HCT116 (cell line): ENCODE measurements around the gene AUTS2. TPM values are rescaled to one million over a fixed set of nuclear protein-coding genes. Genes with fewer than 3 reads are reported as not detected.

Experiments used
- ATAC-seq: fragments of 200-7000 bp; cut with Tn5 transposase; 2 replicates; pipeline ENCODE4 v1.9.1; 2020; ENCODE audit warnings: mild to moderate bottlenecking, moderate library complexity
- BruUV-seq: library from RNA; stranded (reverse); fragments of 400-500 nt; replicated peaks from 2 replicates; lab custom pipeline; 2021; lab: Mats Ljungman, UMichigan
- CTCF ChIA-PET: fragments of 300-600 bp; sonication (Branson Sonifier 250); formaldehyde crosslinking; loops from one replicate; lab custom pipeline; 2021; ENCODE audit warnings: antibody characterized with exemption; lab: Charles Lee
- POLR2A ChIA-PET: fragments of 300-600, 350-600 bp; sonication (Branson Sonifier 250); formaldehyde crosslinking; loops from one replicate; lab custom pipeline; 2021; ENCODE audit warnings: antibody characterized with exemption; lab: Charles Lee
- RAD21 ChIA-PET, 2 experiments: fragments of 300-600 bp; sonication (Branson Sonifier 250); formaldehyde crosslinking; loops; one replicate each; lab custom pipeline; 2023; ENCODE audit warnings: low total read pairs in 2 of 2; ENCODE audit not compliant: uncharacterized antibody in 2 of 2, unreplicated experiment in 2 of 2, low non-redundant PET in 1 of 2; lab: Charles Lee
- DNase-seq: peaks from one replicate; pipeline ENCODE4 v3.0.0-alpha.2; 2010; ENCODE audit warnings: low read depth, low spot score
- H2AFZ ChIP-seq: fragments of 200-600 bp; shearing (Covaris generic), sonication (generic); 2 replicates; pipeline ENCODE4 v1.6.1; 2017; ENCODE audit warnings: low read depth, mixed run types, mixed read lengths, antibody characterized with exemption, low read length; ENCODE audit not compliant: poor library complexity, severe bottlenecking
- H3K27ac ChIP-seq: 2 replicates; pipeline ENCODE4 v1.5.1; 2012; ENCODE audit warnings: low read depth, low read length
- H3K27me3 ChIP-seq: fragments of 200-600 bp; sonication (generic); 2 replicates; pipeline ENCODE4 v1.6.1; 2016; ENCODE audit warnings: mixed run types, low read length, mixed read lengths; ENCODE audit not compliant: insufficient read depth
- H3K36me3 ChIP-seq, 2 experiments: fragments of 200-500 bp in 1 of 2; fragments of 200-600 bp in 1 of 2; sonication (Bioruptor generic) in 1 of 2; sonication (generic) in 1 of 2; 2 replicates each; pipeline versions ENCODE4 v1.5.1 to v1.6.1; 2014 to 2016; ENCODE audit warnings: low read length in 2 of 2, inconsistent platforms in 1 of 2, mixed read lengths in 1 of 2, mixed run types in 1 of 2; ENCODE audit not compliant: insufficient read depth in 2 of 2, control insufficient read depth in 1 of 2
- H3K4me1 ChIP-seq, 2 experiments: fragments of 200-600 bp in 1 of 2; sonication (generic) in 1 of 2; 2 replicates each; pipeline versions ENCODE4 v1.5.1 to v1.6.1; 2012 to 2017; ENCODE audit warnings: low read length in 2 of 2, inconsistent platforms in 1 of 2, mild to moderate bottlenecking in 1 of 2, mixed read lengths in 1 of 2, mixed run types in 1 of 2, moderate library complexity in 1 of 2; ENCODE audit not compliant: insufficient read depth in 2 of 2, control insufficient read depth in 1 of 2
- H3K4me2 ChIP-seq: fragments of 200-600 bp; sonication (generic); 2 replicates; pipeline ENCODE4 v1.6.1; 2017; ENCODE audit warnings: mixed run types, low read length, mixed read lengths
- H3K4me3 ChIP-seq, 2 experiments: fragments of 200-600 bp in 1 of 2; sonication (generic) in 1 of 2; replicated peaks in 1 of 2; 2 replicates each; pipeline ENCODE4 v1.5.1; 2011 to 2016; ENCODE audit warnings: low read length in 2 of 2, control low read depth in 1 of 2, low read depth in 1 of 2, mild to moderate bottlenecking in 1 of 2, mixed read lengths in 1 of 2, mixed run types in 1 of 2
- H3K79me2 ChIP-seq: fragments of 200-600 bp; sonication (generic); 2 replicates; pipeline ENCODE4 v1.6.1; 2017; ENCODE audit warnings: mild to moderate bottlenecking, mixed run types, low read length, moderate library complexity, mixed read lengths; ENCODE audit not compliant: insufficient read depth
- H3K9ac ChIP-seq: fragments of 200-600 bp; sonication (generic); 2 replicates; pipeline ENCODE4 v1.6.1; 2016; ENCODE audit warnings: low read length, mixed read lengths
- H3K9me2 ChIP-seq: fragments of 200-600 bp; sonication (generic), shearing (Covaris generic); 2 replicates; pipeline ENCODE4 v1.6.1; 2017; ENCODE audit warnings: mixed run types, mild to moderate bottlenecking, moderate library complexity; ENCODE audit not compliant: insufficient read depth
- H3K9me3 ChIP-seq, 2 experiments: fragments of 200-500 bp in 1 of 2; fragments of 200-600 bp in 1 of 2; sonication (Bioruptor generic) in 1 of 2; sonication (generic) in 1 of 2; 2 replicates each; pipeline ENCODE4 v1.6.1; 2014 to 2017; ENCODE audit warnings: low read length in 2 of 2, mixed read lengths in 2 of 2, inconsistent platforms in 1 of 2, low read depth in 1 of 2, mild to moderate bottlenecking in 1 of 2, mixed run types in 1 of 2, moderate library complexity in 1 of 2; ENCODE audit not compliant: control insufficient read depth in 1 of 2, insufficient read depth in 1 of 2
- H4K20me1 ChIP-seq: fragments of 200-600 bp; sonication (generic), shearing (Covaris generic); 2 replicates; pipeline ENCODE4 v1.6.1; 2017; ENCODE audit warnings: mixed run types, mild to moderate bottlenecking, moderate library complexity; ENCODE audit not compliant: insufficient read depth
- CBX3 ChIP-seq: IDR thresholded peaks from 2 replicates; pipeline ENCODE4 v1.6.1; 2012; ENCODE audit warnings: low read depth
- CEBPB ChIP-seq: IDR thresholded peaks from 2 replicates; pipeline ENCODE4 v1.6.1; 2012; ENCODE audit warnings: low read depth
- CTCF ChIP-seq, 3 experiments: fragments of 200-600 bp in 1 of 3; sonication (generic) in 1 of 3; IDR thresholded peaks in 2 of 3; conservative IDR thresholded peaks in 1 of 3; 2 replicates each; pipeline ENCODE4 v1.5.1; 2012 to 2017; ENCODE audit warnings: low read depth in 2 of 3, low read length in 2 of 3, antibody characterized with exemption in 1 of 3, borderline replicate concordance in 1 of 3, control low read depth in 1 of 3, mild to moderate bottlenecking in 1 of 3, mixed read lengths in 1 of 3, mixed run types in 1 of 3, moderate library complexity in 1 of 3; ENCODE audit not compliant: insufficient read depth in 1 of 3
- ELF1 ChIP-seq: IDR thresholded peaks from 2 replicates; pipeline ENCODE4 v1.6.1; 2012; ENCODE audit warnings: low read depth, borderline replicate concordance
- EZH2 ChIP-seq: fragments of 200-600 bp; sonication (generic); IDR thresholded peaks from 2 replicates; pipeline ENCODE4 v1.6.1; 2017; ENCODE audit warnings: antibody characterized with exemption, mixed run types
- FOSL1 ChIP-seq: IDR thresholded peaks from 2 replicates; pipeline ENCODE4 v1.6.1; 2012; ENCODE audit warnings: low read depth
- POLR2A ChIP-seq: IDR thresholded peaks from 2 replicates; pipeline ENCODE4 v1.7.0; 2011; ENCODE audit warnings: borderline replicate concordance; ENCODE audit not compliant: insufficient read depth, insufficient read length; ENCODE audit errors: extremely low read depth
- POLR2AphosphoS5 ChIP-seq: IDR thresholded peaks from 2 replicates; pipeline ENCODE4 v1.6.1; 2011; ENCODE audit warnings: mild to moderate bottlenecking, low read depth, low read length, moderate library complexity
- RAD21 ChIP-seq: IDR thresholded peaks from 2 replicates; pipeline ENCODE4 v1.6.1; 2012; ENCODE audit warnings: low read depth, mild to moderate bottlenecking
- REST ChIP-seq: IDR thresholded peaks from 2 replicates; pipeline ENCODE4 v1.6.1; 2012; ENCODE audit warnings: low read depth
- SP1 ChIP-seq: IDR thresholded peaks from 2 replicates; pipeline ENCODE4 v1.6.1; 2012; ENCODE audit warnings: low read depth
- SRF ChIP-seq: IDR thresholded peaks from 2 replicates; pipeline ENCODE4 v1.6.1; 2012; ENCODE audit warnings: low read depth
- TCF7L2 ChIP-seq: IDR thresholded peaks from 2 replicates; pipeline ENCODE4 v1.7.0; 2011; ENCODE audit warnings: borderline replicate concordance, inconsistent platforms; ENCODE audit not compliant: insufficient read depth, insufficient read length; ENCODE audit errors: extremely low read depth
- YY1 ChIP-seq: IDR thresholded peaks from 2 replicates; pipeline ENCODE4 v1.6.1; 2011; ENCODE audit warnings: low read length, low read depth, moderate library complexity, mild to moderate bottlenecking; ENCODE audit not compliant: insufficient replicate concordance; ENCODE audit errors: extremely low read depth
- ZFX ChIP-seq: fragments of 450-650 bp; IDR thresholded peaks from 2 replicates; pipeline ENCODE4 v1.6.1; 2017
- ZNF274 ChIP-seq: fragments of 200-500 bp; sonication (Bioruptor generic); IDR thresholded peaks from 2 replicates; pipeline ENCODE4 v1.6.1; 2014; ENCODE audit warnings: mild to moderate bottlenecking, low read depth, low read length, inconsistent platforms
- intact Hi-C: fragments of 100-400 bp; cut with micrococcal nuclease; formaldehyde crosslinking; loops from 2 replicates; pipeline ENCODE4 v1.10.0; 2022
- total RNA-seq: library from RNA; stranded (reverse); gene quantifications from one replicate; pipeline ENCODE4 v1.2.1, GENCODE V29; 2021; ENCODE audit not compliant: unreplicated experiment
- TF ChIP-seq, protein P1 (sequence below): IDR thresholded peaks from 2 replicates; pipeline ENCODE4 v1.6.1; 2012

The AUTS2 gene
- total RNA-seq, 1 experiment from 2014 or later = 0.93 TPM

DNA sequence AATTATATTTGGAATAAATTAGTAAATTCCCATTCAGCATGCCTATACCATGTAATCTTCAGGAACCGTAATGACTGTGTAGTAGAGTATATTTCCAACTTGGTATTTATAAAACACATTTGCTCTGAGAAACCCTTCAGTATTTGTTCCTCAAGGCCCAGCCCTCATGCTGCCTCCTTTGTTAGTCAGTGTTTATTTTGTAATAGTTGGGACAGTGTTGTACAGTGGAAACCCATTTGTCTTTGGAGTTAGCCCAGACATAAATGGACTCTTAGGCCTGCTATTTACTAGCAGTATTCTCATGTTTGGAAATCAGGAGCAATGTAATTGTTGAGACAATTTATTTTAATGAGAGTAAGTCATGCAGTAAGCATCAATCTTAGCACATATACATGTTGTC, 686.9 kb downstream of the AUTS2 start:
- Histone ChIP-seq H3K27ac (no peak overlapping the region), H3K36me3 (no peaks in the 10 kb centered on the region), H3K79me2 (no peaks in the 10 kb centered on the region), H3K9ac (no peak overlapping the region), H3K4me2 (no peak overlapping the region)
- CTCF ChIA-PET = no interaction called here
- no peak for ATAC-seq
- intact Hi-C loops = no loop called here
- POLR2A ChIA-PET = no interaction called here
- DNase-seq = no peak
- RAD21 ChIA-PET = no interaction called here
- TF ChIP-seq SRF (no peak), CBX3 (no peak), CEBPB (no peak), POLR2A (no peak), YY1 (no peak), EZH2 (no peak), FOSL1 (no peak), RAD21 (no peak), POLR2AphosphoS5 (no peak), ZFX (no peak), ELF1 (no peak), ZNF274 (no peak), REST (no peak), CTCF (IDR thresholded peaks at IDR 0.05 in 2 of 3, conservative IDR thresholded peaks at IDR 0.05 in 1 of 3; ENCODE audit: borderline replicate concordance in 1 of 3, insufficient read depth in 1 of 3, low read depth in 2 of 3, low read length in 2 of 3) (no peak), TCF7L2 (no peak), SP1 (no peak)
- TF ChIP-seq, protein P1, sequence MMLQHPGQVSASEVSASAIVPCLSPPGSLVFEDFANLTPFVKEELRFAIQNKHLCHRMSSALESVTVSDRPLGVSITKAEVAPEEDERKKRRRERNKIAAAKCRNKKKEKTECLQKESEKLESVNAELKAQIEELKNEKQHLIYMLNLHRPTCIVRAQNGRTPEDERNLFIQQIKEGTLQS = no peak
- TF ChIP-seq, all 23 proteins: peak for 0
- H3K9me2 ChIP-seq = no peaks in the 10 kb centered on the region
- H3K27me3 ChIP-seq = no peaks in the 10 kb centered on the region
- no peaks in the 10 kb centered on the region for H4K20me1 ChIP-seq
- H3K4me3 ChIP-seq = no peak overlapping the region
- no peak overlapping the region for H2AFZ ChIP-seq
- no TSS peak for BruUV-seq
- H3K9me3 ChIP-seq = peaks cover 7 to 16% of the 10 kb centered on the region in 2 experiments; a peak in 2 of 4 replicates
- H3K4me1 ChIP-seq = no peaks in the 10 kb centered on the region
